SK-MEL-5 (cell line): ENCODE data around the gene AADACL2. TPM values are rescaled to one million over a fixed set of nuclear protein-coding genes. Genes with fewer than 3 reads are reported as not detected.

Experiments
- DNase-seq: peaks from one replicate; pipeline ENCODE4 v3.0.0-alpha.2; 2016; ENCODE audit warnings: low read depth, low spot score
- in situ Hi-C: cut with HindIII; loops from 2 replicates; pipeline ENCODE4 v1.10.0; 2016; ENCODE audit warnings: low sequenced_read_pairs, high pct_unique_total_duplicates, low pct_unique_long_range_greater_than_20kb
- polyA plus RNA-seq, 2 experiments: library from polyadenylated mRNA; depleted of rRNA; stranded (reverse); fragments of >200 nt; gene quantifications; 2 replicates each; pipeline ENCODE4 v1.2.3, GENCODE V29; 2015
- total RNA-seq: library from RNA; depleted of rRNA; stranded (reverse); fragments of >200 nt; shearing (Covaris generic); gene quantifications from 2 replicates; pipeline ENCODE4 v1.2.3, GENCODE V29; 2014; rRNA removed

Gene AADACL2, protein sequence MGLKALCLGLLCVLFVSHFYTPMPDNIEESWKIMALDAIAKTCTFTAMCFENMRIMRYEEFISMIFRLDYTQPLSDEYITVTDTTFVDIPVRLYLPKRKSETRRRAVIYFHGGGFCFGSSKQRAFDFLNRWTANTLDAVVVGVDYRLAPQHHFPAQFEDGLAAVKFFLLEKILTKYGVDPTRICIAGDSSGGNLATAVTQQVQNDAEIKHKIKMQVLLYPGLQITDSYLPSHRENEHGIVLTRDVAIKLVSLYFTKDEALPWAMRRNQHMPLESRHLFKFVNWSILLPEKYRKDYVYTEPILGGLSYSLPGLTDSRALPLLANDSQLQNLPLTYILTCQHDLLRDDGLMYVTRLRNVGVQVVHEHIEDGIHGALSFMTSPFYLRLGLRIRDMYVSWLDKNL
- not detected in 2 replicates for total RNA-seq
- polyA plus RNA-seq (2015; cell fraction: cytosol; rRNA removed), result not detected in 2 replicates
- polyA plus RNA-seq (2015; cell fraction: nucleus; rRNA removed), result not detected in 2 replicates

DNA sequence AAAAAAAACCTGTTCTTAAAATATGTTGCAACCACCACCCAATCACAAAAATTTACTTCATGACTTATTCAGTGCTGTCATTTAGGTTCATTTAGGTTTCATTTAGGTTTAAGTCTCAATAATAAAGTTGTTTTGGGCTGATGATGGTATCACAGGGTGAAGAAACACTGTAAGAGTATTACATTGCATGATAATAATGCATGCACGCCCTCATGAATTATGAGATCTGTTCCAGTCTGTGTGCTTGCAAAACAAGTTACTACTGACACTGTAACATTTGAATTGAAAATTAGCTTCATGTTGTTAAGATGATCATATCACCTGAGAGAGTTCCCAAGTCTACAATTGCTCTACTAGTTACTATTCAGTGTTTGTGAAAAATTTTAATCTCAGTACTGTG, at the start of gene AADACL2:
AADACL2 (plus strand) TSS at position 315 of the 400 bp plus-strand sequence. CDS start 109 bp downstream, outside the sequence.
- no peak for DNase-seq
- in situ Hi-C loops, result no loop called here

DNA sequence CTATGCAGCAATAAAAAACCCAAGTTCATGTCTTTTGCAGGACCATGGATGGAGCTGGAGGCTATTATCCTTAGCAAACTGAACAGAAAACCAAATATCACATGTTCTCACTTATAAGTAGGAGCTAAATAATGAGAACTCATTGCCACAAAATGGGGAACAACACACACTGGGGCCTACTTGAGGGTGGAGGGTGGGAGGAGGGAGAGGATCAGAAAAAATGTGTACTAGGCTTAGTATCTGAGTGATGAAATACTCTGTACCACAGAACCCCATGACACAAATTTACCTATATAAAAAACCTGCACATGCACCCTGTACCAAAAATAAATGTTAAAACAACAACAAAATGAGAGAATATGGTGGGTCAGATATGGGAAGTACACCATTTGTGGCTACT, 49.6 kb upstream of the AADACL2 start:
- in situ Hi-C loops, result no loop called here
- no peak for DNase-seq

DNA sequence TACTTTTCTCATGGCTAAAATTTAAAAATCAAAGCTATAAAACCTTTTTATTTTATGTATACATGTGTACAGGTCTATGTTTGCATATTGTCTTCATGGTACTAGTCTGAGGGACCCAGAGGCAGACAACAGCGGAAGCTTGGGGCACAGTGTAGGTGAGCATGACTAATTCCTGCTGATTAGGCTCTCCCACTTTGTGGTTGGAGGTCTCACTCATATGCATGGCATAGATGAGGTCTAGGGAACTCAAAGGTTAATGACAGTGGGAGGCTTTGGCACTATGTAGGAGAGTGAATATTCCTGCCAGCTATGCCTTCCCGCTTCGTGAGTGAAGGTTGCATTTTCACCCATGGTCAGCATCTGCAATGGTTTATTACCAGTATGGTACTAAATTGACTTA, 47.5 kb upstream of the AADACL2 start:
- in situ Hi-C loops, result no loop called here
- DNase-seq, result no peak

DNA sequence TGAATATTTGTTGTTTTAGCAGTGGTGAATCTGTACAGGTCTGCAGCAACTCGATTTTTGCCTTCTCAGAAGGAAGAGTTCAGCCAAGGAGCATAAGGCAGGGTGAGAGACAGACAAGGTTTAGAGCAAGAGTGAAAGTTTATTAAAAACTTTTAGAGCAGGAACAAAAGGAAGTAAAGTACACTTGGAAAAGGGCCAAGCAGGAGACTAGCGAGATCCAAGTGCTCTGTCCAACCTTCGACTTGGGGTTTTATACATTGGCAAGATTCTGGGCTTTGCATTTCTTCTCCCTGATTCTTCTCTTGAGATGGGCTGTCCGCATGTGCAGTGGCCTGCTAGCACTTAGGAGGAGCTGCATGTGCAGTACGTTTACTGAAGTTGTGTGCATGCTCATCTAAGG, 46.7 kb upstream of the AADACL2 start:
- in situ Hi-C loops, result no loop called here
- DNase-seq, result no peak

DNA sequence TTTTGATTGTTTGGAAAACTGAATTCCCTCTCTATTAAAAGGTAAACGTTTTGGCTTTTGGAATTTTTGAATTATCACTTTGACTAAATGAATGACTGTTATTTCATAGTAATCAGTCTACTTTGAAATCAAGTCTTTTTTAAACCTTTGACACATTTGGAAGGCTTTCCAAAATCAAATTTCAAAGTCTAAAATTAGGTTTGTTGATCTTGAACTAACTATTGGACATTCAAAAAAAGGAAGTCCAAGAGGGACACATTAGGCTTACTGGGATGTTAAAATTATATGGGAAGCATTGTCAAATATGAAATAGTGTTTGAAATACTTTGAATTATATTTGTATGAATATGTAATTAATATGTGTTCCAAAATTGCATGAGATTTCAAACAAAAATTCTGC, 45.2 kb upstream of the AADACL2 start:
- in situ Hi-C loops, result no loop called here
- DNase-seq, result no peak

DNA sequence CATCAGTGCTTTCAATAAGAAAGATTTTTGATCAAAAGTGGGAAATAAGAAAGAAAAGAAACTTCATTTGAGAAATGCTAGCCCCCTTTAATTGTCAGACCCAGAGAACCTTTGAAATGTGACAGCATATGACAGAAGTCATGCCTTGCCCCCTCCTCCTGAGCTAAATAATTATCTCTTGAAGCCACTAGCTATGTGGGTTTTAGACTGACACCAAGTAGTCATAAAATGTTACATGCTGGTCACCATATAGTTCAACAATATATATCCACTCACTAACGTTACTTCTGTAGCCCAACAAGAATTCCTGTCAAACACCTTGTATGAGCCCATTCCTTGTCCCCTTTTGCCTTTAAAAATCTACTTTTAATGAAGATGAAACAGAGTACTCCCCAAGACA, 43.1 kb upstream of the AADACL2 start:
- no peak for DNase-seq
- in situ Hi-C loops, result no loop called here

DNA sequence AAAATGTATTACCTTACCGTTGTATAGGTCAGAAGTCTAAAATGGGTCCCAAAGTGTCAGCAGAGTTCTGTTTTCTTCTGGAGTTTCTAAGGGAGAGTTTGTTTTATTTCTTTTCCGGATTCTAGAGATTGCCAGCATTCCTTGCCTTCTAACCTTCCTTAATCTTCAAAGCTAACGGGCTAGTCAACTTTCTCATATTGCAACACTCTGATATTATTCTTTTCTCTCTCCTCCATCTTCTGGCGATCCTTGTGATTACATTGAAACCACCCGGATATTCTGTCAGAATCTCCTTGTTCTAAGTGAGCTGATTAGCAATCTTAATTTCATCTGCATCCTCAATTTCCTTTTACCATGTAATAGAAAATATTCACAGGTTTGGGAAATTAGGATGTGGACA, 36.2 kb upstream of the AADACL2 start:
- peak; percentile 10 for DNase-seq
- in situ Hi-C loops, result no loop called here

DNA sequence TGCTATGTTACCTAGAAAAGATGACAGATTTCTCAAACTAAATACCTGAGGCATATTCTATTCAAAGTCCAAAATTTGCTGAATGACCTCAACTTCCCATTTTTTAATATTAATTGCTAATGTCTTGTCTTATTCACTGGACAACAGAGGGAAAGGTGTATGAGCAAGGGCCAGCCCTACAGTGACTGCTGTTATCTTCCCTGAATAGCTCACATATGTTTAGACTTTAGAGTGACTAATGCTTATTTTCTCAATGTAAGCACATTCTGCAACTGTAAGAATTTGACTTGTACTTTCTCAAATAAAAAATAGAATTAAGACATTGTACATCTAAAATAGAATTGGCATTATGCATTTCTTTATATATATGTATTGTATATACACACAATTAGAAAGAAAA, 26.5 kb upstream of the AADACL2 start:
- DNase-seq, result no peak
- in situ Hi-C loops, result no loop called here

DNA sequence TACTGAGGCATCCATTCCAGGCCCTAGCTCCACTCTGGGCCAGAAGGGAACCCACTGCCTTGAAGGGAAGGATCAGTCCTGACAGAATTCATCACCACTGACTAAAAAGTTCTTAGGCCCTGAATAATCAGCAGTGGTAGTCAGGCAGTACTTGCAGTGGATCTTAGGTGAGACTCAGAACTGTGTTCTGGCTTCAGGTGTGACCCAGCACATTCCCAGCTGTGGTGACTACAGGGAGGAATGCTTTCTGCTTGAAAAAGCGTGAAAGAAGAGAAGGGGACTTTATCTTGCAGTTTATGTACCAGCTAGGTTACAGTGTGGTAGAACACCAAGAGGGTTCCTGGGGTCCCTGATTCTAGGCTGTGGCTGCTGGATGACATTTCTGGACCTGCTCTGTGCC, 24.9 kb upstream of the AADACL2 start:
- DNase-seq, result no peak
- in situ Hi-C loops, result no loop called here

DNA sequence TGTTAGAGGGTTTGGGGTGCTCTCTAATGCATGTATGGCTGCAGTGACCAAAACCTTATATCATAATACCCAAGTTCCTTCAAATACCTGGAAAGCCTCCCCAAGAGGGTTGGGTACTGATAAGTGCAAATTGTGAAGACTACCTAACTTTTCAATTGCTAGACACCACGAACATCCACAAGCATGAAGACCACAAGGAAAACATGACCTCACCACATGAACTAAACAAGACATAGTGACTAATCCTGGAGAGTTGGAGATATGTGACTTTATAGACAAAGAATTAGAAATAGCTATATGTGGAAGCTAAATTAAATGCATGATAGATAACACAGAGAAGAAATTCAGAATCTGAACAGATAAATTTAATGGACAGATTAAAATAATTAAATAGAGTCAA, 23.9 kb upstream of the AADACL2 start:
- DNase-seq, result no peak
- in situ Hi-C loops, result no loop called here

DNA sequence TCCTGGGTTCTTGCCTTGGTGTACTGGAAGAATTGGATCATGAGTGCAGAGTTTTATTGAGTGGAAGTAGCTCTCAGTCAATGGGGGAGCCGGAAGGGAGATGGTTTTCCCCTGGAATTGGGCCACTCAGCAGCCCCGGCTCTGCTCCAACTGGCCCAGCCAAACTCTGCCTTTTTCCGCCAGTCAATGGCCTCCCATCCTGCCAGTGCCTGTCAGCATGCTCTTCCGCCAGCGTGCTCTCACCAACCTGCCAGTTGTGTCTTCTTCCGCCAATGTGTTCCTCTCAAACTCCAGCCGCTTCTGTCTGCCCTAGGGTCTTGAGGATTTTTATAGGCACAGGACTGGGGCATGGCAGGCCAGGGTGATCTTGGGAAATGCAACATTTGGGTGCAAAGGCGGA, 12.4 kb upstream of the AADACL2 start:
- in situ Hi-C loops, result no loop called here
- DNase-seq, result no peak

DNA sequence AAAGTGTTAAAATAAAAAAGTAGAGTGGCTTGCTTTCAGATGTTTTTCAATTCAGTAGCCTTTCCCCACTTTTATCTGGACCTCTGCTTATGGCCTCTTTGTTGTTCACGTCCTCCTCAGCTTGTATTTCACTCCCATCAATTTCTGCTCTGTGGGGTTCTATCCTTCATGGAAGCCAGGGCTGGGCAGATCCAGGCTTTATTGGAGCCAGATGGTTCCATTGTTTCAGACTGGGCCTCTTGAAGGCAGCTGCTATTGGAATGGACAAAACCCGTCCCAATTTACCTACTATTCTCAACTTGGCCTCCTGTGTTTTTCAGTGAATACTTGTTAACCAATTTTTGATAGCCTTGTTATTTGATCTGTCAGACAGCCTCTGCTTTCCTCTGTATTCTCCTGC, 10.9 kb upstream of the AADACL2 start:
- DNase-seq, result no peak
- in situ Hi-C loops, result no loop called here

DNA sequence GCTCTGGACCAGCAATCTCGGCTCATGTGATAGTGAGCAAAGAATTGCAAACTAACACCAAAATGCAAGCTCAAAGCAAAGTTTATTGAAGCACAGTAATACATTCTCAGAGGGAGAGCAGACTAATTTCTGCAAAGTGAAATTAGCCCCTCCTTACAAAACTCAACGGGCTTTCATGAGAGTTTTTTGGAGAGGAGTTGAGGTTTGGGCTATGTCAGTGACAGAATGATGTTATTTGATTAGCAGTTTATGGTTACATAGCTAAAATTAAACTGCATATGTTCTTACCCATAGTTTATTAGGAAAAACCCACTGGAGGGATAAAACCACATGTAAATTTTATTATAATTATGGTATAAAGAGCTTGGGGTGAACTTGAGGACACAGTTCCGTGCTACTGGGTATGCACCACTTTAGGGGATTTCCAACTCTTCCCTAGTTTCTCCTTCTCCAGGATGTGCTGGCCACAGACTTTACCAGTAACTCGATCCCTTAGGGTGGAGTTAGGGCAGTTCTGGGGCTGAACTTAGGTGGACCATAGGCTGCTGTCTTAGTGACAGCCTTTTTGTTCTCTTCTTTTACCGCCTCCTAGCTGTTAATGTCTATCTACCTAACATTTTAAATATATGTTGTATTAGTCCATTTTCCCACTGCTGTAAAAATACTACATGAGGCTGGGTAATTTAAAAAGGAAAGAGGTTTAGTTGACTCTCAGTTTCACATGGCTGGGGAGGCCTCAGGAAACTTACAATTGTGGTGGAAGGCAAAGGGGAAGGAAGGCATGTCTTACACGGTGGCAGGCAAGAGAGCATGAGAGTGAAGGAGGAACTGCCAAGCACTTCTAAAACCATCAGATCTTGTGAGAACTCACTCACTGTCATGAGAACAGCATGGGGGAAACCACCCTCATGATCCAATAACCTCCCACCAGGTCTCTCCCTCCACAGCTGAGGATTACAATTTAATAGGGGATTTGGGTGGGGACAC, 8.9 kb upstream of the AADACL2 start:
- in situ Hi-C loops, result no loop called here
- no peak for DNase-seq

DNA sequence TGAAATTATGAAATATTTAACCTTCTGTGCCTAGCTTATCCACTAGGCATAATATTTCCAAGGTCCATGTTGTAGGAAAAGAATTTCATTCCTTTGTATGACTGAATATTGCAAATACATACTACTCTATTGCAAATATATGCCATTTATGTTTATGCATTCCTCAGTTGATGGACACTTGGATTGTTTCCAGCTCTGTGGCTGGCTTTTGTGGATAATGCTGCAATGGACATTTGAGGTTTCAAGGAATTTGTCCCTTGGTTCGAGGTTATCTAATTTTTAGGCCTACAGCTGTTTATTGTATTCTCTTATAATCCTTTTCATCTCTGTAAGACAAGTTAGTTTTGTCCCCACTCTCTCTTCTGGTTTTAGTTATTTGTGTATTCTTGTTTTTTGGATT, 7.7 kb upstream of the AADACL2 start:
- no peak for DNase-seq
- in situ Hi-C loops, result no loop called here

DNA sequence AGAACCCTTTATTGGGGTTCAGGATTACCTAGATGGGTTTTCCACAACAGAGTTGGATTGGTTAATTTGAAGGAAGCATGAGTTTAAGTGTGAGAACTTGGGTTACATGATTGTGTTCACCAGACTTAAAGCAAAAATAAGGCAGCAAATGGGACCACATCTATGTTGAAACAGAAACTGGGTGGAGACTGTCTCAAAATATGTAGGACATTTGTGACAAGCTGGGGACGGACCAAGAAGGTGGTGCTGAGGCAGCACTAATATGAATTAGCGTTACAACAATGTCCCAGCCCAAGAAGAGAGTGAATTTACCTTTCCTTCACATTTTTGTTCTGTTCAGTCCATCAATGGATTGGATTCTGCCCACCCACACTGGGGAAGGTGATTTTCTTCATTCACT, 866 bp upstream of the AADACL2 start:
- in situ Hi-C loops, result no loop called here

DNA sequence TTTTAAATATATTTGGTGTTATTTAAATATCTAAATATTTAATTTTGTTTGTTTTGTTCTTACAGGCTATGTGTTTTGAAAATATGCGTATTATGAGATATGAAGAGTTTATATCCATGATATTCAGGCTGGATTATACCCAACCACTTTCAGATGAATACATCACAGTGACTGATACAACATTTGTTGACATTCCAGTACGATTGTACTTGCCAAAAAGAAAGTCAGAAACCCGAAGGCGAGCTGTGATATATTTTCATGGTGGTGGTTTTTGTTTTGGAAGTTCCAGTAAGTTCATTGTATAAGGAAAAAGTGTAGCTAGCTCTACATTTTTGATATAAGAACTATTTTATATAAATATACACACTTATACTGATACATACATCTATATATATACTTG, 6.9 kb downstream of the AADACL2 start:
- in situ Hi-C loops, result no loop called here
- no peak for DNase-seq

More for the DNA sequence above, 866 bp upstream of the AADACL2 start:
- DNase-seq, result no peak

DNA sequence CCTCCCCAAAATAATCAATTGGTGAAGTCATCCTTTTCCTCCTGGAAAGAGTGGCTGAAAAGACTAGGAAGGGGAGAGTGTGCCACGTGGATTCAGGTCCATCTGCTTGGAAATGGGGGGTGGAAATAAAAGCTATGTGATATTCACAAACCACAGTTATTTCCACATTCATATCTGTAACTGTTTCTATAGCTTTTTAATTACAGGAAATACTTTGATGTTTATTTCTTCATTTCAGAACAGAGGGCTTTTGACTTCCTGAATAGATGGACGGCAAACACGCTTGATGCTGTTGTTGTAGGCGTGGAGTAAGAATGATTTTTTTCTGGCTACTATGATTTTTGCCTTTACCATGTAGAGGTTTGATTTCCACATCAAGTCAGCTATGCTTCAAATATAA, 10.1 kb downstream of the AADACL2 start:
- no peak for DNase-seq
- in situ Hi-C loops, result no loop called here

DNA sequence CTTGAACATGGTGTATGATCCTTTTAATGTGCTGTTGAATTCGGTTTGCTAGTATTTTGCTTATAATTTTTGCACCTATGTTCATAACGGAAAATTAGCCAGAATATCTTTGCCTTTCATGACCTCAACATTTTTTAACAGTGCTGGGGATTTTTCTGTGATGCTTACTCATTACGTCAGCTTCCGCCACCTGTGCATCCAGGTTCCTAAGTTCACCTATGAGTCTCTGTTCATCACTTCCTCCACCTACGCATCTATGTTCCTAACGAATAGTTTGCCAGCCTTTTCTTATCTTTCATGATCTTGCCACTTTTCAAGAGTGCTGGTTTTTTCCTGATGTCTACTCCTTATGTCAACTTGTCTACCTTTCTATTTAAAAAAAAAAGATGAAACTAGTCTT, 16.5 kb downstream of the AADACL2 start:
- in situ Hi-C loops, result no loop called here
- no peak for DNase-seq
